Measurements from ENCODE around the gene WNK2. TPM values are rescaled to one million over a fixed set of nuclear protein-coding genes. Genes with fewer than 3 reads are reported as not detected.

The WNK2 gene
- polyA plus RNA-seq, 4 donors, result 14.6 to 34.7 (median 27.1) TPM

- DNase-seq (ENCODE audit: low read depth in 4 of 4, low spot score in 2 of 4), result no peak
Observed at GRCh38 chr9:93197670-93198069, 13.7 kb downstream of the WNK2 start.

DNA sequence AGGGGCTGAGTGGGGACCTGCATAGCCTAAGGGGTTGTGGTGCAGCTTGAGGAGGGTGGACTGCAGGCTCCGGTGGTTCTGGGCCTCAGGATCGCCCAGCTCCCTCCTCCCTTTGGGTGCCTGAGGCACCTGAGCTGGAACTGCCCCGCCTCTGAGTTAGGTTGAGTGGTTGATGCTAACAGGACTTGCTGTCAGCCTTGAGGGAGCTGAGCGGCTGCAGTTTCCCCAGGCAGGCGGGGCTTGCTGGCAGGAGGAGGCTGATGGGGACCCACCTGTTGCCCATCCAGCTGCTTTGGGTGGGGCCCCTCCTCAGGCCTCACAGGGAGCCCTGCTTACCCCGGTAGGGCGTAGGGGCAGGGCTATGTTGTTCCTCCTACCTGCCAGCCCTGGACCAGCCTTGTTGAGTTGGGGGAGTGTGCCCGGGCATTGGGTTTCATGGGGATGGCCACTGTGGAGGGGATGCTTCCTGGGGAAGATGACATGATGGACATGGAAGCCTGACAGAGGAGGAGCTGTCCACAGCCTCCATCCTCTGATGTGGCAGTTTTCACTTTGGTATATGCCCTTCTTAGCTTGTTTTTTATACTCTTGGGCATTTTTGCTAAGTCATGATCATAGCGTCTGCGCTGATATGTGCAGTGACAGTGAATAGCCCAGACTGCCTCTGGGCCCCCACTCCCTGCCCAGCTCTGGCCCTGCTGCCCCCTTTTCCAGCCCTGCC, 14.3 kb downstream of the WNK2 start:
- DNase-seq (ENCODE audit: low read depth in 4 of 4, low spot score in 2 of 4), result no peak

- no peak for DNase-seq (ENCODE audit: low read depth in 4 of 4, low spot score in 2 of 4)
Observed at GRCh38 chr9:93198838-93199625, 15.1 kb downstream of the WNK2 start.

- no peak for DNase-seq (ENCODE audit: low read depth in 4 of 4, low spot score in 2 of 4)
Observed at GRCh38 chr9:93200449-93200742, 16.5 kb downstream of the WNK2 start.

DNA sequence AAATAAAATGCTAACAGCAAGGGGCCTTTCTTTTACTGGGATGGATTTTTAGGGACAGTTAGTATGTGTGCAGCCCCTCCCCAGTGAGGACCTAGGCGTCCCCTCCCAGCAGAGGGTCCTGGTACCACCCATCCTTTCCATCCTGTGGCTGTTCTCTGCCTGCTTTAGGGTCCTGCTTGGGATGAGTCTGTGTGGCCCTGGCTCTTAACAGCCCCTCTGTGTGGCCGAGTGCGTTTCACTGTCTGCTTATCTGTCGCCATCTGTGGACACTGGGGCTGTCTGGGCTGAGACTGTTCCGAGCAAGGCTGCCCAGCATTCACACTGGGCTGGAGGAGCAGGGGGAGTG, 17.0 kb downstream of the WNK2 start:
- no peak for DNase-seq (ENCODE audit: low read depth in 4 of 4, low spot score in 2 of 4)

DNA sequence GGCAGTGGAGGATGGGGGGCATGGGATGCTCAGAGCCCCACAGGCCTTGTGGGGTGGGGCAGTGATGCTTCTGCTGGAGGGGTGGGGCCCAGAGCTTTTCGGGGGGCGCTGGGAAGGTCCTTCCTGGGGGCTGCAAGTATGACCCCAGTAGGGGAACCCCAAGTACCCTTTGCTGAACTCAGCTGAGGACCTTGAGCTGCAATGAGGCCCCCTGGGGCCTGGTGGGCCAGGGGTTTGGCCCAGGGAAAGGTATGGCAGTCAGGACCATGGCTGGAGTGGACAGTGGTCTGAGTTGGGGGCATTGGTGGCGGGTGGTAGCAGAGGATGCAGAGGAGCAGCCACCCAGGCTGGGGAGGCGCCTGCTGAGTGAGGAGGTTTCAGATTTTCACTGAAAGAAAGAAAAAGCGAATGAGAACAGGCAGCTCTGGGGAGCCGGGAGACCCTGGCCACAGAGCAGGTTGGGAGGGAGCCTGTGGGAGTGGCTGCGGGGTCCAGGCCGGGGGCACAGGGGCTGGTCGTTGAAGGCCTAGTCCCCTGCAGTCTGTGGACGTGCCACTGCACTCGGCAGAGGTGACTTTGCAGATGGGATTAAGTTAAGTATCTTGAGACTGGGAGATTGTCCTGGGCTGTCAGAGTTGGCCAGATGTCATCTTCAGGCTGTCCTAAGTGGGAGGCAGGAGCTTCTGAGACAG, 19.2 kb downstream of the WNK2 start:
- DNase-seq (ENCODE audit: low read depth in 4 of 4, low spot score in 2 of 4), result no peak

DNA sequence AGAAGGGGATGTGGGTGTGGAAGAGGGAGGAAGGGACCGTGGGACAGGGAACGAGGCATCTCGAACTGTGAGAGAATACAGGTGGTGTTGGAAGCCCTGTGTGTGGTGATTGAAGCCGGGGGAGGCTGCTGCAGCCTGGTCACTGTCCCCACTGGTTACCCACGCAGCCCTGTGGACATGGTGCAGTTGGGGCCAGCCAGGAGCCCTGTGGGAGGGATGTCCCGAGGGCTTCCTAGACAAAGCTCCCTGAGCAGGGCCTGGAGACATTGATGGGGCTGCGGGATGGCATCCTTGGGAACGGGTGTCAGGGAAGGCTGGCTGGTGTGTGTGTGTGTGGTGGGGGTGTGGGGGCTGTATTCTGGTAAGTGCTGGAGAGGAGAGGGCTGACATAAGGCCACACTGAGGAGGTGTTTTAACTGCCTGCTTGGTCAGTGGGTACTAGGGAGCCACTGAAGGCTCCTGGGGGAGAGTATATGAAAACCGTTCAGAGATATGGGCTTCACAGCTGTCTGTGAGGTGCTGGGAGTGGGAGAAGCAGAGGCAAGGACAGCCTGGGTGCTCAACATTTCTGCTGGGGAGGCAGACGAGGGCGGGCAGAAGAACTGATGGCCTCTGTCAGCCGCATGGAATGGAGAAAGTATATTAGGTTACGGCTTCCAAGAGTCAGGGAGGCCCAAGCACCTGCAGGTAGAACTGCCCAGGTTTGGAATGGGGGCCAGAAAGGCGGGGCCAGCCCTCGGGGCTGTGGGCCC, 20.0 kb downstream of the WNK2 start:
- no peak for DNase-seq (ENCODE audit: low read depth in 4 of 4, low spot score in 2 of 4)

DNA sequence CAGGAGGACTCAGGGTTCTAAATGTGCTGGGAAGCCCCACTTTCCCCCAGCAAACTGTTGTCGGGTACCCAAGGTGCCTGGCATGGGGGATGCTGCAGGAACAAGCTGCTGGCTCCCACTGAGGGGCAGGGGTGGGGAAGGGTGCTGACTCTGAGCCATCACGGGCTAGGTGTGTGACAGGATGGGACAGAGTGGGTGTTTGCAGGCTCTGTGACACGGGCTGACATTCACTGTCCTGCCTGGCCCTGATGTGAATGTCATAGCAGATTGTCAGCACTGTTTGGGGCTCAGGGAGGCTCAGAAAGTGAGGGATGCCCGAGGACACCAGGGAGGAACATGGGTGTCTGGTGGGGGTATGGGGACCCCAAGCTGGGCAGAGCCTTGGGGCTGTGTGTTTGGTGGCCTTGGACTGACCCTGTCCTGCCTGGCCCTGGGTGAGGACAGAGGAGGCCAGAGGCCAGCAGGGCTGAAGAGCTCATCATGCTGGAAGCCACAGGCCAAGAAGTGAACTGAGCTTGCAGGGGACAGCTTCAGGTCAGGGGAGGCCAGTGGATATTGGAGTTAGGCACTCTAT, 20.6 kb downstream of the WNK2 start:
- no peak for DNase-seq (ENCODE audit: low read depth in 4 of 4, low spot score in 2 of 4)

DNA sequence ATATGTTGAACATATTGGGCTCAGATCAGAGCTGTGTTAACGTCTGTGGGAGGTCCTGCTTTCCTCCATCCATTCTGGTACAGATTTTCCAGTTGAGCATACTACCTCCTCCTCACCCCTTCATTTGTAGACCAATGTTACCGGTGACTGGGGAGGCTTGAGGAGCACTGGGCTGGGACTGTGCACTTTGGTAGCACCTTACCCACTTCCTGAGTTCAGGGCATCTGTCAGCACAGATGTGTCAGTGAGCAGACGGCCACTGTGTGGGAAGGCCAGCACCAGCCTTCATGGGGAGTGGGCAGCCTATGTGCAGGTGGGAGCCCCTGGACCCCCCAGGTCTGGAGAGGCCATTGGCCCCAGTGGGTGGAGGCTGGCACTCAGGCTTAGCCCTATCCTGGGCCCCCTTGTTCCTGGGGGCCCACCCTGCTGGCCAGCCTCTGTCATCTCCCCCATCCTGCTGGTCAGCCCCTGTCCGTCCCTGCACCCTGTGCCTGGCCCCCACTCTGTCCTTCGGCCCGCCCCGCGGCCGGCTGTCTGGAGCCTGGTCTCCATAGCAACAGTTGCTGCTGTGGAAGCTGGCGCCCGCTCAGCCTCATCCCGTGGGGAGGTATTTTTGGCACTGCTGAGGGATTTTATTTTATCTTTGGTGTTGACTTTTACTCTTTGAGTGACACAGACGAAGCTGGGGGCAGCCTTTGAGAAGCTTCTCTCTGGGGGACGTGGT, 21.3 kb downstream of the WNK2 start:
- no peak for DNase-seq (ENCODE audit: low read depth in 4 of 4, low spot score in 2 of 4)

- DNase-seq (ENCODE audit: low read depth in 4 of 4, low spot score in 2 of 4), result no peak
Observed at GRCh38 chr9:93205896-93206575, 22.1 kb downstream of the WNK2 start.

DNA sequence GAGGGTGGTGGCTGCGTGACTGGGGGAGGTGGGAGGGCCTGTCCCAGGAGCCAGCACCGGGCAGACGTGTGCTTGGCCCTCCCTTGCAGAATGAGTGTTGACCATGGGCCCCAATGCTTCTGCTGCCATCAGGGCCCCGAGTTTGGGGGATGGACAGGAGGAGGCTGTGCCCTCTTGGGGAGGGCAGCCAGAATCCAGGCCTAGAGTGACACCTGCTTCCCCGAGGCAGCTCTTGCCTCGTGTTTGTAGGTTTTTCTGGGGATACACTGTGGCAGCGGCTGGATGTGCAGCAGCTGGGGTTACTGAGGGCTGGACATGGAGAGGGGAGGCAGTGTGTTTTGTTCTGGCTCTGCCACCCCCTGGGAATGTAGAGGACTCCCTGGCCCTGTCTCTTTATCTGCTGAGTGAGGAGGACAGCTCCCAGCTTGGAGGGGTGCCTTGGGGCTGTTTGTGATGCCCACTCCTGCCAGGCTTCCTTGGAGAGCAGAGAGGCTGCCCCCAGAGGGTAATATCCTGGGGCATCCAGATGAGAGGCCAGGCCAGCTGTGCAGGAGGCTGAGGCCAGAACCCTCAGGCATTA, 22.7 kb downstream of the WNK2 start:
- DNase-seq (ENCODE audit: low read depth in 4 of 4, low spot score in 2 of 4), result no peak

DNA sequence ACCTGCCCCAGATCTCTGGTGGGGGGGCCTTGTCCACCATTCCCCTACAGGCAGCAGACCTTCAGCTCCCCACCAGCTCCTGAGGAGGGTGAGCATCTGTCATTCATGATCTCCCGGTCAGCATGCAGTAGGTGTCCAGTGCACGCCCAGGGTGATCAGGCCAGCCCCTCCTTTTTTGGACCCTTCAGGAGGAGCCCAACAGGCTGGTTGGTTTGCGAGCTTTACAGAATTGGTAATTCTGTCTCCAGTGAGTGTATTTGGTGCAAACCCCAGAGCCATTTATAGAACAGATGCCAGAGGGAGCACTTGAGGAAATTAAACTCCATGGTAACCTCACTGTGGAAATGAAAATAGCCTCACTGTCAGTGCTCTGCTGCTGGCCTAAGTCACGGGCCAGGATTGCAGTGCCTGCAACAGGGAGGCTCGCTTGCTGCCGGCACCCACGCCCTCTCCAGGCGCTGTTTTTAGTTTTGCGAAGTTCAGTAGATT, 23.4 kb downstream of the WNK2 start:
- no peak for DNase-seq (ENCODE audit: low read depth in 4 of 4, low spot score in 2 of 4)

- DNase-seq (ENCODE audit: low read depth in 4 of 4, low spot score in 2 of 4), result no peak
Observed at GRCh38 chr9:93207860-93208734, 24.2 kb downstream of the WNK2 start.

- DNase-seq (ENCODE audit: low read depth in 4 of 4, low spot score in 2 of 4), result no peak
Observed at GRCh38 chr9:93209097-93209496, 25.2 kb downstream of the WNK2 start.

- DNase-seq (ENCODE audit: low read depth in 4 of 4, low spot score in 2 of 4), result no peak
Observed at GRCh38 chr9:93209576-93210323, 25.8 kb downstream of the WNK2 start.

DNA sequence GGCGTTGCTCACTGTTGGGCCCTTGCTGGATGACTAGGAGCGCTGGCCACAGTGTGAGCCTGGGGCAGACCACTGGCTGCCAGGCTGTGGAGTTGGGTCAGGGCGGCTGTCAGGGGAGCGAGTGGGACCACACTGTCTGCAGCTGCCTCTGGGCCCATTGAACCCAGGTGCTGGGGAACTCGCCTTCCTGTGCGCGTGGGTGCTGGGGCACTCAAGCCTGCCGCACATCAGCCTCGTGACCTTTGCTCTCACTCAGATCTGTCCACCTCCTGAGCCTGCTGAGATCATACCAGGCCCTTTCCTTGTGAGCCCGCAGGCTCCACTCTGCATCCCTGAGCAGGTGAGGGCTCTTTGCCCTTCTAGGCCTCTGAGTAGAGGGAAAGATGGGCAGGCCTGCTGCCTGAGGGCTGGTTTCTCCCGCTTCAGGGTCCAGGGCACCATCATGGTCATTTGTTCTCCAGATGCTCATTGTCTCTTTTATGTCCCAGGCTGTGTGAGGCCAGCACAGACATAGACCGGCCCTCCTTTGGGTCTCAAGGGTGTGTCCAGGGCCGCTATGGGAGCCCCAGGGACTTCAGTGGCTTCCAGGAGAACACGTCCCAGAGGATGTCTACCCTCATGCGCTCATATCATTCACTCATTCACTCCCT, 26.5 kb downstream of the WNK2 start:
- no peak for DNase-seq (ENCODE audit: low read depth in 4 of 4, low spot score in 2 of 4)
